Activated CD4-positive, alpha-beta T cell treated with anti-CD3 and anti-CD28 coated beads, Interleukin-2, amount 50 U/mL, for 48 hours (primary cell): Measurements from ENCODE around the gene PDCD4.
"Not testable (repeated sequence)": the region's sequence is repeated elsewhere in the genome, so short reads cannot be mapped to it uniquely, and the experiment has no call there.

ENCODE experiments used
- DNase-seq, 2 experiments: peaks; one replicate each; pipeline ENCODE4 v3.0.0-alpha.2; 2020

The PDCD4 gene

GRCh38 chr10:110885932-110886674 lies 14.4 kb downstream of the PDCD4 start:
- no peak for DNase-seq

- no peak for DNase-seq
Observed at GRCh38 chr10:110887560-110887959, 15.8 kb downstream of the PDCD4 start.

GRCh38 chr10:110892602-110893288 lies 21.0 kb downstream of the PDCD4 start:
- no peak for DNase-seq

GRCh38 chr10:110893559-110894179 lies 21.9 kb downstream of the PDCD4 start:
- DNase-seq, result no peak

- no peak for DNase-seq
Observed at GRCh38 chr10:110897184-110897583, 25.5 kb downstream of the PDCD4 start.

GRCh38 chr10:110898391-110898790 lies 26.7 kb downstream of the PDCD4 start:
- no peak for DNase-seq

- no peak for DNase-seq
Observed at GRCh38 chr10:110900983-110901382, 29.3 kb downstream of the PDCD4 start.

DNA sequence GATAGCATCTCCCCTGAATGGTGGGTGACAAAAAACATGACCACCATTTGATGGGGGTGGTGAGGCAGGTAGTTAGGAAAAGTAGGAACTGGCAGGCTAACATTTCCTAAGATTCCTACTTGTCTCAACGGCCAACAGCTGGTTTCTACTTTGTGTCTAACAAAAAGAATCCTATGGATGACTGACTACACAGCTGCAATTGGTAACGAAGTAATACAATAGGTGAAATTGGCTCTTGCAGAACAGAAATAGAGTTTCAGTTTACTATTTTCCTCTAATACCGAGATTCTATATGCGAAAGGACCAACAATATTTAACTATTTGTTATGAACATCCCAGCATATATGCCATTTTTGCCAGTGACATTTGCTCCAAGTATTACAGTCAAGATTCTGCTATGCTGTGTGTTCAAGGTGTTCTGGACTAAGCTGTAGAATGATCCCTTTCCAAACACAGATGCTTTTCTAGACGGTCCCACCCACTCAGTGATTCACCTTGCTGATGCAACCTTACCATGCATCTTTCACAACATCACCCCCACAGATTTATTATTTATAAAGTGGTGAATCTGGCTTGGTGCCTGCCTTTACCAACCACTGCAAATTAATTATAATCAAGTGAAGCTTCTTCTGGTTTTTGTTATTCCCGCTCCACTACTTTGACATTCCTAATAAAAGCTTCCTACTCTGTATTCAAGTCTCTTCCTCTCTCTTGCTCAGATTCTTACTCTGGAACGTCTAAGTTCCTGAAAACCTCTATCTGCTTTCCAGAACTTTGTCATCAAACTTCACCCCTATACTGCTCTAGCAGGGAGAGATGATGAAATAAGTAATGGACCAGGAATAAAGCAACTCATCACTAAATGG lies 30.5 kb downstream of the PDCD4 start:
- DNase-seq, result peak; percentile 22 to 26

GRCh38 chr10:110903280-110904278 lies 31.9 kb downstream of the PDCD4 start:
- peak; percentile 17 to 24 for DNase-seq

DNA sequence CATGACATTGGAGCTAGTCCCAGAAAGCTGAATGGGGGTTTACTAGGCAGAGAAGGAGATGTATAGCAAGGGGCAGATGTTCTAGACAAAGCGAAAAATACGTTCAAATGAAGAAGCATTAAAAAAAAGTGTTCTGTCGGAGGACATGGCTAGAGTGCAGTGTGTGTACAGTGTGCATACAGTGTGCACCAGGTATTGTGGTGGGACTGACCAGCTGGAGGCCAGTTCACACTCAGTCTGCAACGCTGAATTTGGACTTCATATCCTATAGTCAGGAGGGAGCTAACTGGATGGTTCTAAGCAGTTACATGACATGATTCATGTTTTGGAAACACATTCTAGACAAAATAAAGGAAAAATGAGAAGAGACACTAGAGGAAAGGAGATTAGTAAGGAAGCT lies 38.4 kb downstream of the PDCD4 start:
- DNase-seq, result no peak

DNA sequence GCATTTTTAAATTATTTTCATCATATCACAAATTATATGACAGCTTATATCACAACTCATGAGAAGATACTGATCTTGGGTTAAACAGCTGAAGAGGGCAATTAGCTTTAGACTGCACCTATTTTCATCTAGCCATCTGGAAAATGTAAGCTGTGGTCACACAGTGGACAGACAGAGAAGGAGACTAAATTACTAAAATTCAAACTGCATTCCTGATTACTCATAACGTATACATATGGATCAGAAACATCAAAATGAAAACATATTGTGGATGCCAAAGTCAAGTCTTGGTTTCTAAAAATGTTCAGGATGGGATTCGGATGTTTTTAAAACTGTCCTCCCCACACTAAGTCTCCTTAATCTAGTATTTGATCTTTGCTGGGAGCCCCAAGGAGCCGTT lies 40.6 kb downstream of the PDCD4 start:
- DNase-seq, result no peak

GRCh38 chr10:110914431-110914830 lies 42.7 kb downstream of the PDCD4 start:
- no peak for DNase-seq

DNA sequence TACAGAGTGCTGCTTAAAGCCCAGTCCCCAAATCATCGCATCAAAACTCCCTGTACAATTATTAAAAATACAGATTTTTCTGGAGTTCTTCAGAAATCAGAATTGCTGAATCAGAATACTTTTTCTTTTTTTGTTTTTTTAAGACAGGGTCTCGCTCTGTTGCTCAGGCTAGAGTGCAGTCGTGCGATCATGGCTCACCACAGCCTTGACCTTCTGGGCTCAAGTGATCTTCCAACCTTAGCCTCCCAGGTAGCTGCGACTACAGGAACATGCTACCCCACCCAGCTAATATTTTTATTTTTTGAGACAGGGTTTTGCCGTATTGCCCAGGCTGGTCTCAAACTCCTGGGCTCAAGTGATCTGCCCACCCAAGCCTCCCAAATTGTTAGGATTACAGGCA lies 43.3 kb downstream of the PDCD4 start:
- DNase-seq, result no peak

DNA sequence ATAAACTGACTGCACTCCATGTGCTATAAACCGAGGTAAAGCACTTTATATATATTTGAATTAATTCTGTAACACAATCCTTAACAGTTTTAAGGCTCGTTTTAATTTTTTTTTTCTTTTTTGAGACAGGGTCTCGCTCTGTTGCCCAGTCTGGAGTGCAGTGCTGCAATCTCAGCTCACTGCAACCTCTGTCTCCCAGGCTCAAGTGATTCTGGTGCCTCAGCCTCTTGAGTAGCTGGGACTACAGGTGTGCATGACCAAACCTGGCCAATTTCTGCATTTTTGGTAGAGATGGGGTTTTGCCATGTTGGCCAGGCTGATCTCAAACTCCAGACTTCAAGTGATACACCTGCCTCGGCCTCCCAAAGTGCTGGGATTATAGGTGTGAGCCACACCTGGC lies 43.9 kb downstream of the PDCD4 start:
- not testable (repeated sequence) for DNase-seq

GRCh38 chr10:110916554-110917346 lies 45.0 kb downstream of the PDCD4 start:
- DNase-seq, result no peak

DNA sequence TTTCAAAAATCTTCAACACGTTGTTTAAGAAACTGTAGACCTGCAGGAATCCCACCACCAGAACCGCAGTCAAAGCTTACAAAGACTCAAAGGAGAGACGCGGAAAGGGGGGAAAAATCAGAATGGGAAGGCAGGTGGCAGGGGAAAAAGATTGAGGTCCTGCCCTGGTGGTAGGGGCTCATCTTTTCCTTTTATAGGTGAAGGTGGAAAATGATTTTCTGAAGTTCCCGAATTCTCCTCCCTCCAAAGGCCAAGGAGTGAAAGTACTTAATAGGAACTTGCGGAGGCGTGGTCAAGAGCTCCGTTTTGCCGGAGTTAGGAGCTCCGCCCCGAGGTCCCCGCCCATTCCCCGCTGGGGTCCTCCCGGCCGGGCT lies 46.5 kb downstream of the PDCD4 start:
- DNase-seq, result peak; percentile 91 to 94

- no peak for DNase-seq
Observed at GRCh38 chr10:110918643-110919348, 47.1 kb downstream of the PDCD4 start, which contains the start of gene BBIP1. Gene BBIP1, minus strand, starts transcription at chr10:110919180. Its CDS starts 1,023 bp downstream, at chr10:110918157.

DNA sequence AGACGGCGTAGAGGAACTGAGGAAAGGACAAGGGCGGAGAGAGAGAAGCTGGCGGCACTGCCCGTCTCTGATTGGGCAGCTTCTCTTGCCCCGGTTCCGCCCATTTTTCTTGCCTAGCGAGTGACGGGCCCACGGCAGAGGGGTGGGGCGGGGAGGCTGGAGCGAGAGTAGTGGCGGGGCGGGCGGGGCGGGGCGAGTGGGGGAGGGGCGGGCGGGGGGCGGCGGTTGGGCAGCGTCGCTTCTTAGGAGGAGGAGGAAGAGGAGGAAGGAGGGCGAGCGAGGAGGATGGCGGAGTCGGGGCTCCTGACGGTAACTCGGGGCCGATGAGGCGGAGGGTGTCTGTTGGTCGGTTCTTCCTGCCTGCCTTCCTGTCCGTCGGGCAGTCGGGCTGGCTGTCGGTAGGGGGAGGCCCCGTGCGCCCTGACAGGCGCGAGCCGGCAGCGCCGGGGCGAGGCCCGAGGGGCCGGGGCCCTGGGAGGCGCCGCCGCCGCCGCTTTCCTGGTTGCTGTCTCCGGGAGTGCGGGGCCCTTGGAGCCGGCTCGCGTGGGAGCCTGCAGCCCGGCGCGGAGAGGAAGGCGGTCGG lies 47.7 kb downstream of the PDCD4 start, which contains the start of gene SHOC2:
TSS of gene SHOC2 (plus strand) at position 256 of the 583 bp plus-strand sequence. CDS start 44,755 bp downstream, outside the sequence.
- peak; percentile 97 to 98 for DNase-seq
